Activated CD8-positive, alpha-beta memory T cell treated with anti-CD3 and anti-CD28 coated beads for 4 hours (primary cell): ENCODE data around the gene TRRAP.
"Not testable (repeated sequence)": the region's sequence is repeated elsewhere in the genome, so short reads cannot be mapped to it uniquely, and the experiment has no call there.

ENCODE experiments used
- DNase-seq, 2 donors: peaks; one replicate each; pipeline ENCODE4 v3.0.0-alpha.2; 2020; ENCODE audit warnings: low read depth in 2 of 2

Gene TRRAP

DNA sequence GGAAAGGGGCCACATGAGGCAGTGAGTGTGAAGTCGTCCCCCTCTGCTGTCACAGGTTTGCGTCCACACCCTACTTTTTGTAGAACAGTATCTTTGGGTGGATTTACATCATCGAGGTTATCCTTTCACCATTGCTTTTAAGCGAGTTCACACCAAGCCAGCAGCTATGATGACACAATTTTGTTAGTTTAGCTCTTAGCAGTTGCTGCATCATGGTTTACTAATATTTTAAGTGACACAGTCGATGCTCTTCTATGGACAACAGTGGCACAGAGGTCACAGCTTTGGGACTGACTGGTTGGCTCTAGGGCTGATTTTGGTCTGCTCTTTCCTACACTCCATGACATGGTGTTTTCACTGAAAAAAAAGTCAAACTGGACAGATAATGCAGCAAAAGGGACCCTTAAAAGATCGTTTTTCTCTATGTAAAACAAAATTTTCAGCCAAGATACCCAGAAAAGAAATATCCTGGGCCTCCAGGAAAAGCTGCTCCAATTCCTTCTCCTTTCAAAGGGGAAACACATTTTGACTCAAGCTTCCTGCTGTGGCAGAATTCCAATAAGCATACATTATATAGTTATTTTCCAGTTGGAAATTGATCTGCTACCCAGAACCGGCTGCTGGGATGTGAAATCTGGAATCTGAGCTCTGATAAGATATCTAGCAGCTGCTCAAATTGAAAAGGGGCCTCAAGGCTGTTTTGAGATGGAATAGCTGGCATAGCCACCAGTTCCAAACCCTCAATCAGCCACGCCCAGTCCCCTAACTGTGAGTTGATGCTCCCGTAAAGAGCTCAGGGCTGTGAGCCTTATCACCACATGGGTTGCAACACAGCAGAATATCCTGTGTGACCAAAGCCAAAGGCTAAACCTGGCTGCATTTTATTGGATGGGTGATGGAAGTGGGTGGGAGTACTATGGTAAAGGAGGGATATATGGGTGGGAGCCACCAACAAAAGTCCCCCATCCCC is 151.4 kb downstream of the TRRAP start:
- DNase-seq = no peak

- no peak for DNase-seq
These were observed 152.1 kb downstream of the TRRAP start for GRCh38 chr7:99030457-99030856.

GRCh38 chr7:99030951-99031350 is 152.6 kb downstream of the TRRAP start:
- DNase-seq = no peak

- DNase-seq = no peak
These were observed 153.2 kb downstream of the TRRAP start for GRCh38 chr7:99031496-99031895.

GRCh38 chr7:99032928-99033327 is 154.6 kb downstream of the TRRAP start:
- DNase-seq = no peak

- no peak for DNase-seq
These were observed 155.4 kb downstream of the TRRAP start for GRCh38 chr7:99033765-99034164.

DNA sequence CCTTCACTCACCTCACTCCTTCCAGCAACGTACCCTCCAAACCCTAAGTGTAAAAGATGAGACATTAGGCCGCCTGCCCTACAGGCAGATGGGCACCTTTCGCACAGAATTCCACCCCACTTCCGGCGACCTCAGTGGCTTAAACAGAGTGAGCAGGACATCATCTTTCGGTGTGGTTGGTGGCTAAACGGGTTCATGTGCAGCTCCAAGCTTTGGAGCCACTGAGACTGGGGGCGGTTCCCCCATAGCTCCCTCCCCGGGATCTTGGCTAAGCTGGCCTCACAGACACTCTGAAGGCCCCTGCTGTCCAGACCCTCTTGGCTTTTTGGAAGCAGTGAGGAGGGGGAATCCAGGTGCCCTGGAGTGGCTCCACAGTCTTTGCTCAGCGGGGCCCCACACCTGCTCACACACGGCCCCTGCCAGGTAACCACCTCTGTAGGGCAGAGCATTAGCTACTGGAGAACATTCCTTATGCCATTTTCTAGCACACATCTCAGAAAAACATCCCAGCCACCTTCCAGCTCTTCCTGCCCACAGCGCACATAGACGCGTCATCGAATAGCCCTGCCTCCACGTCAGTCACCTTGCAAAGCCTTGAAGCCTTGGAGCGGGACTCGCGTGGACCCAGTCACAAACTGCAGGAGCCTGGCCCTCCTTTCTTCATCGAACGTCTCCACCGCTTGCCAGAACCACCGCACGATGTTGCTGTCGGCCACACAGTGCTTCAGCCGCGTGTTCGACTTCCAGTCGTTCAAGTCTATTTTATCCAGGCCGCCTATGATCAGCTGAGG is 156.8 kb downstream of the TRRAP start:
- DNase-seq = no peak

DNA sequence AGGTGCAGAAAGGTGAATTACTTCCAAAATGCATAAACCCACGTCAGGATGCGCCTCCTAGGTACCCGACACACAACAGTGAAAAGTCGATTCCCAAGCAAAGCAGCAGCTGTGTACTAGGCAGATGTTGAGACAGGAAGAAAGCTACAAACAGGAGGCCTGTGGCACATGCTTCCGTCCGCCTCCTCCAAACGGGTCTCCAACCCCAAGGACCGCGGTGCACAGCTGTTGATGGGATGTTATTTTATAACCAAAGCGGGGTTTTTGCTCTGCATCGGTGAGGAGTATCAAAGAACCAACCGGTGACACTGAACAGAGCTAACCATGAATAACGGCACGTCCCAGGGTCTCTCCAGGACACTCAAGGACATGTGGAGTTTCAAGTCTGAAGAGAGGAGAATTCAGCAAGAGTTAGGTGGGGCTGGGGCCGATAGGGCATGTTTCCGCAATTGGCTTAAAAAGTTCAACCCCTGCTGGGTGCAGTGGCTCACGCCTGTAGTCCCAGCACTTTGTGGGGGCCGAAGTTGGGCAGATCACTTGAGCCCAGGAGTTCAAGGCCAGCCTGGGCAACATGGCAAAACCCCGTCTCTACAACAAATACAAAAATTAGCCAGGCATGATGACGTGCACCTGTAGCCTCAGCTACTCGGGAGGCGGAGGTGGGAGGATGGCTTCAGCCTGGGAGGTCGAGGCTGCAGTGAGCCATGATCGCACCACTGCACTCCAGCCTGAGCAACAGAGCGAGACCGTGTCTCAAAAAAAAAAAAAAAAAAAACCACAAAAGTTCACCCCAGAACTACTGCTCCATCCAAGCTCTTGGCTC is 157.6 kb downstream of the TRRAP start:
- DNase-seq = no peak

DNA sequence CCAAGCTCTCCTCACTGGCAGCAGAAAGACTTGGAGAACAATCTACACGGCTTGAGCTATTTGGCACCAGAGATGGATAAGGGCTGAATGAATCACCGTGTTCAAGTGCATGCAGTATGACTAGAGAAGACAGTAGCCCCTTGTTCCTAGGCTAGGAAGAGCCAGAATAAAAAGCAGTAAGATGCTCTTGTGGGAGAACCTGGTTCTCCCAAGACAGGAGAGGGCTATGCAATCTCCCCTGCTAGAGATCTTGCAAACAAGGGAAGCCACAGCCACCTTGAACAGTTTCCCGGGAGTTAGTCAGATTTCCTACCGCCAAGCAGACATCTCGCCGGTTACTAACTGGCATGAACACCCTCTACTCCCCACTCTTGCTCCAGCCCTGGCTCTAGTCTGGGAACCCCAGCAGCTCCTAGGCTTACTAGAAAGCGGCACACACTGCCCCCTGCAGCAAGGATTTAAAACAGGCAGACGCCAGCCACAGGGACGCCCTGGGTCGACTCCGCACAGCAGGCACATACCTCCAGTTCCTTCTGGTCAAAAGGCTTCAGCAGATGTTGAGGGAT is 158.3 kb downstream of the TRRAP start:
- no peak for DNase-seq

- DNase-seq = no peak
These were observed 159.1 kb downstream of the TRRAP start for GRCh38 chr7:99037327-99037940.

DNA sequence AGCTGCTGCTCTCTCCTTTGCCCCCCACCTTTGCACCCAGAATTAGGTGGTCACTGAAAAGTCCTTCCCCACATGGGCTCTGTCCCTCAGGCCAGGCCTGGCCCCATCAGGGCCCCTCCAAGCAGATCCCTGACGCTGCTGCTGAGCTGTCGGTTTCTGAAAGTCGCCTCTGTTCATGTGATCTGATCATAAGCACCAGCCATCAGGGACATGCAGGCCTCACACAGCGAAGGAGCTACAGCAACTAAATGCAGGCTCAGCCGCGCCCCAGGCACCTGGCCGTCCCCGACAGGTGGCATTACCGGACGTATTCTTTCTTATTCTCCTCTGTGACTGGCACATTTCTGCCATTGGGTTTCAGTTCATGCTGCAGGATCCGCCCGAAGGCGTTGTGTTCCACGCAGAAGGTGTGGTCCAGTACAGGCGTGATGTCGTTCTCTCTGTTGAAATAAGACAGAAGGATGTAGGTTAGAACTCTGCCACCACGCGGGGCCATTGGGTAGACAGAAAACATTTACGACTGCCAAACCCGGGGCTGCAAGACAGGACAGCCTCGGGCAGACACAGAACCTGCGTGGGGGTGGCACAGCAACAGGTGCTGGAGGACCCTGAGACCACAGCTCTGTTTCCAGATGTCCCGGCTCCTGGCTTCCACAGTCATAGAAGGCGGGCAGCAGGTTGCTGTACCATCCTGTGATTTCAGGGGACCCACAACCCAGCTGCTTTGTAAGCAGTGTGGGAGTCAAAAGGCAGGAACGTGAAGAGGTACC is 159.9 kb downstream of the TRRAP start:
- DNase-seq = no peak

GRCh38 chr7:99039384-99039891 is 161.1 kb downstream of the TRRAP start:
- no peak for DNase-seq

DNA sequence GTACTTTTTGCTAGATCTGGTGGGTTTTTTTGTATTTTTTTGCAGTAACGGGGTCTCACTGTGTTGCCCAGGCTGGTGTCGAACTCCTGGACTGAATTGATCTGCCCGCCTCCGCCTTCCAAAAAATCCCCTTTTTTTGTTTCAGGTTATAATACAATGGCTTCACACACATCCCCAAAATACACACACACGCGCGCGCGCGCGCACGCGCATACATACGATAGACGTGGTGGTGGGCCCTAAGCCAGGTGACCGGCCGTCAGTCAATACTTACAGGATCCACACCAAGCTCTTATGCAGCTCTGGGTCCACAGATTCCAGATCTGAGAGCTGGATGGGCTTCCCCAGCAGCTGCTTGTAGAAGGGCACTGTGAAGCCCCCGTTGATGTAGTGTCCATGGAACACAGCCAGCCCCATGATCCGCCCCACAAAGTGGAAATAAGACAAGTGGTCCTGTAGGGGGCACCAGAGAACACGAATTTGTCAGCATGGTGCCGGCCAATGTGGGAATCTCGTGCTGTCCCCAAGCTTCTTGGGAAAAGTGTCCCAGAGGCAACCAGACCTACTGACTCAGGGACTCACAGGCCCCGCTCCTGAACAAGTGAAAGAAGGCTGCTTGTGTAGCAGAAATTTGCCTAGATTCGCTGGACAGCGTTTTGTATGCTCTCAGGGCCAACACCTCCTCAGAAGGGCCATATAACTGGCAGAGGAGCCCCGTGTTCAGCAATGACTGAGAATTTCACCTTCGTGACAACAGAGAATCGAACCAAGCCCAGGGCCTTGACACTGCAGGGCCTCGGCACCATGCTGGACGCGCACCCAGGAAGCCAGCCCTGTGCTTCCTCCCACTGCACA is 162.0 kb downstream of the TRRAP start:
- DNase-seq = peak; percentile 14 to 19

GRCh38 chr7:99041526-99041925 is 163.2 kb downstream of the TRRAP start:
- no peak for DNase-seq

DNA sequence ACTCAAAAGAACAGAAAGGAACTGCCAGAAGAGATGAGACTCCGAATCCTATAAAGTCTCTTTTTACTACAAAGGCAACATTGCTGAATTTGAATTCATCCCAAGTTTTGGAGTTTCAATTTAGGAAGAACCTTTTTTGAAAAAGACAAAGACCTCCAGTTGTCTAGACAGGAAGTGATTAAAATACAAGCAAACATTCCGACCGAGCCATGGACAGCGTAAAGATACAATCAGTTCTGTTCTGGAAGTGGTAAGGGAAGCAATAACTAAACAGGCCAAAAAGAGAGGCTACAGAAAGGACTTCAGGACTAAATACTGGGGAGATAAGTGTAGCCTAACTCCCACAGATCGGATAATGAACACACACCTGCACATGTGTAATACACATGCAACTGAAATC is 164.6 kb downstream of the TRRAP start:
- DNase-seq = no peak

- not testable (repeated sequence) for DNase-seq
These were observed 166.5 kb downstream of the TRRAP start for GRCh38 chr7:99044858-99045257.

GRCh38 chr7:99046262-99046661 is 167.9 kb downstream of the TRRAP start:
- DNase-seq = not testable (repeated sequence)

GRCh38 chr7:99046722-99047121 is 168.4 kb downstream of the TRRAP start:
- DNase-seq = no peak

DNA sequence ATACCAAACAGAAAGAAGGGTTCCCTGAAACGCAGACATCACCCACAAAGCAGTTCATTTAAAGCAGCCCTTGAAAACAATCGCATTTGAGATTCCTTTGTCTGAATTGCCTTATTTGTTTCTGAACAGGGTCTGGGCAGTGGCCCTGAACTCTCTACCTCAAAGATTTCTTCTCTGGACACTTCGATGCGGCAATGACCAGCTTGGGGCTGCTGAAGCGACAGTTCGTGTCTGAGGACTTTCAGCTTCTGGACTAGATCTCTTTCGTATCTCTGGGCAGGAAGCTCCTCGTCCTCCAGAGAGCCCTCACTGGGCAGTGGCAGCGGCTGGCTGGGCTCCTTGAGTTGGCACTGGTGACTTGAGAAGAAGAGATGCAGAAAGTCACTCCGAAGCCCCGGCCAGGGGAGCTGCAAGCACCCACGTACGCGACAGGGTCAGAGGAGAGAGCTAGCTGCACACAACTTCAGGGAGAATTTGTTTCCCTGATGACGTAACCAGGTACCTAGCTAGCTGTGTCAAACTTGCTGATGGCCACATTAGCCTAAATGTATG is 169.3 kb downstream of the TRRAP start:
- no peak for DNase-seq
